Measurements from ENCODE around the gene SETX.

Gene SETX

DNA sequence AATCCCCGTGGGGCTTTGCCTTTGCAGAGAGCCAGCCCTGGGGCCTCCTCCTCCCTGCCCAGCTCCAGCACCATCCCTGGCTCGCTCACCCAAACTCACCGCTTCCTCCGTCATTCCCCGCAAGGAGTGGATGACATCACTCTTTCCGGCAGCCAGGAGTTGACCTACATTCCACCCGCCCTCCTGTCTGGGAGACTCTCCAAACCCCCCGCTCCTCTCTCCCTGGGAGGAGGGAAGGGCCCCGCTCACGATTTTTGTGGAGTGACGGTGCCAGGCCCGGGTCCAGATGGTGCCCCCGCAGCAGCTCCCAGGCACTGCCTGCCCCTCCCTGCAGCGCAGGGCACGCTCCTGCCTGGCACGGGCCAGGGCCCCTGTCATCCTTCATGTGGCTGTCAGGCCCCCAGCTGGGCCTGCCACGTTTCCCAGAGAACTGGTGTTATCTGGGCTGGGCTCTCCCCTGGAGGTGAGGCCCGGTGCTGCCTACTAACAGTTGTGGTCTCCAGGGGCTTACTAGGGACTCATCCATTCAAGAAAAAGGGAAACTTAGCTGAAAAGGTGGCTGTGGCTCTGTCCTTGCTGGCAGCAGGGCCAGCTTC, 140.7 kb downstream of the SETX start:
- no peak for DNase-seq (ENCODE audit: low read depth in 2 of 2)

DNA sequence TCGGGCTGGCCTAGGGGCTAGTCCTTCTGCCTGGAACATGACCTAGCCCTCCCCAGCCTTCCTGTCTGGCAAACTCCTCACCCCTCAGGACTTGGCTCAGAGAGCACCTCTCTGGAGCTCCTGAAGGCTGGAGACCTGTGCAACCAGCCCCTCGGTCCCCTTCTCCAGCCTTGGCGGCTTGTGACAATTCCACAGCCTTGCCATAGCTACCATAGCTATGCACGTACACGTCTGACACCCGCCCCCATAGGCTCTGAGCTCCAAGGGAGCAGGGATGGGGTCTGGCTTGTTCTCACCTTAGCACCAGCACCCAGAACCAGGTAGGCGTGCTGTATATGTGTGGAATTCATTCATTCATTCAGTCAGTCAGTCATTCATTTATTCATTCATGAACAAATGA, 143.2 kb downstream of the SETX start:
- no peak for DNase-seq (ENCODE audit: low read depth in 2 of 2)
